Astrocyte (in vitro differentiated cells and primary cell): ENCODE data around the gene SHE. TPM values are rescaled to one million over a fixed set of nuclear protein-coding genes. Genes with fewer than 3 reads are reported as not detected.

Source experiments
- DNase-seq: peaks from one replicate; pipeline ENCODE4 v3.0.0-alpha.2; 2010; ENCODE audit warnings: low read depth
- FAIRE-seq: peaks from 2 replicates; lab custom pipeline; 2011; peaks lifted over from hg19 to GRCh38; lab: Jason Lieb, UNC
- H2AFZ ChIP-seq: 2 replicates; pipeline ENCODE4 v1.6.0; 2012; ENCODE audit warnings: low read depth, low read length, inconsistent platforms
- H3K27ac ChIP-seq: 2 replicates; pipeline ENCODE4 v1.5.1; 2011; ENCODE audit warnings: low read depth, low read length, inconsistent platforms
- H3K27me3 ChIP-seq: 2 replicates; pipeline ENCODE4 v1.6.0; 2011; ENCODE audit warnings: low read length, inconsistent platforms; ENCODE audit not compliant: insufficient read depth
- H3K36me3 ChIP-seq: 2 replicates; pipeline ENCODE4 v1.5.1; 2011; ENCODE audit warnings: low read length, inconsistent platforms; ENCODE audit not compliant: insufficient read depth
- H3K4me1 ChIP-seq: 2 replicates; pipeline ENCODE4 v1.5.1; 2011; ENCODE audit warnings: low read length, inconsistent platforms; ENCODE audit not compliant: insufficient read depth
- H3K4me2 ChIP-seq: 2 replicates; pipeline ENCODE4 v1.6.0; 2012; ENCODE audit warnings: low read length, inconsistent platforms
- H3K4me3 ChIP-seq: 2 replicates; pipeline ENCODE4 v1.5.1; 2011; ENCODE audit warnings: low read depth, mild to moderate bottlenecking, low read length, inconsistent platforms; ENCODE audit not compliant: insufficient read depth
- H3K79me2 ChIP-seq: 2 replicates; pipeline ENCODE4 v1.6.0; 2012; ENCODE audit warnings: mild to moderate bottlenecking, low read length, inconsistent platforms; ENCODE audit not compliant: insufficient read depth
- H3K9ac ChIP-seq: 2 replicates; pipeline ENCODE4 v1.6.0; 2012; ENCODE audit warnings: mild to moderate bottlenecking, low read length, inconsistent platforms
- H3K9me3 ChIP-seq: 2 replicates; pipeline ENCODE4 v1.5.1; 2012; ENCODE audit warnings: low read depth, mild to moderate bottlenecking, low read length, inconsistent platforms; ENCODE audit not compliant: insufficient read depth
- H4K20me1 ChIP-seq: 2 replicates; pipeline ENCODE4 v1.6.0; 2012; ENCODE audit warnings: low read length, inconsistent platforms; ENCODE audit not compliant: insufficient read depth
- H3K27ac Mint-ChIP-seq: one replicate; pipeline ENCODE4 v1.8.0; 2021; ENCODE audit warnings: mild to moderate bottlenecking, mixed read lengths; ENCODE audit not compliant: unreplicated experiment
- H3K27me3 Mint-ChIP-seq: one replicate; pipeline ENCODE4 v1.8.0; 2021; ENCODE audit warnings: low read depth, mixed read lengths; ENCODE audit not compliant: unreplicated experiment
- H3K36me3 Mint-ChIP-seq: one replicate; pipeline ENCODE4 v1.8.0; 2021; ENCODE audit warnings: low read depth, mixed read lengths; ENCODE audit not compliant: unreplicated experiment
- H3K4me1 Mint-ChIP-seq: one replicate; pipeline ENCODE4 v1.8.0; 2021; ENCODE audit warnings: low read depth, mixed read lengths; ENCODE audit not compliant: unreplicated experiment
- H3K4me3 Mint-ChIP-seq: one replicate; pipeline ENCODE4 v1.8.0; 2021; ENCODE audit warnings: mild to moderate bottlenecking, moderate library complexity, mixed read lengths; ENCODE audit not compliant: unreplicated experiment
- H3K9me3 Mint-ChIP-seq: one replicate; pipeline ENCODE4 v1.8.0; 2021; ENCODE audit warnings: mild to moderate bottlenecking, mixed read lengths; ENCODE audit not compliant: unreplicated experiment
- CTCF ChIP-seq: IDR thresholded peaks from 2 replicates; pipeline ENCODE4 v1.5.1; 2011; ENCODE audit warnings: low read depth, mild to moderate bottlenecking, inconsistent platforms, low read length, moderate library complexity; ENCODE audit not compliant: insufficient read depth
- EZH2 ChIP-seq: IDR thresholded peaks from 2 replicates; pipeline ENCODE4 v1.6.1; 2012; ENCODE audit warnings: mild to moderate bottlenecking, low read length, inconsistent platforms; ENCODE audit not compliant: insufficient read depth
- total RNA-seq: library from RNA; stranded (reverse); gene quantifications from 2 replicates; pipeline ENCODE4 v1.2.1, GENCODE V29; 2021

Gene SHE
- total RNA-seq, 1 donor from 2014 or later = not detected

DNA sequence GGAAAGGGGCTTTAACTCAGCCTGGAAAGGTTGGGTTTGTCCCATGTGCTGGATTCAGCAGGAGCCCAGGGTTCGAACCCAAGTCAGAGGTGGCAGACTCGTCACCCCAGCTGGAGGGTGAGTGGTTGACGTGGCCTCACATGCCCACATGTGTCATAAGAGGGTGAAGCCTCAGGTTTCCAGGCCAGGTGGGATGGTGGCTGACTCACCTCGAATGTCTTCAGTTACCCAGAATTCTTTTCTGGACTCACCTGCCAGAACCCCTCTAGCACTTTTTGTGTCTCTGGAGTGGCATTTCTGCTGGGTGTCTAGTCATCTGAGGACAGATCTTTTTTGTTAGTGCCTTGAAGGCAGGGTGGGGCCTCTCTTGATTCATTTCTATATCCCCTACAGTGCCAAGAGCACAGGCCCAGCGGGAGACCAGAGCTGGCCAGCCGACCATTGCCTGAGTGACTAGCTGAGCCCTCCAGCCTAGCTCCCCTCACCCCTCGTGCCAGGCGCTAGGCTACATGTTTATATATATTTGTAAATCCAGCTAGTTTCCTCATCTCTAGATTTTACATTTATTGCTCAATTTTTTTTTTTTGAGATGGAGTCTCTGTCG lies 68.9 kb downstream of the SHE start:
- Mint-ChIP-seq H3K27me3 (peaks cover 9% of the 10 kb centered on the region), H3K36me3 (peaks cover 3% of the 10 kb centered on the region), H3K27ac (no peak overlapping the region), H3K4me1 (peaks cover 11% of the 10 kb centered on the region), H3K9me3 (peaks cover 2% of the 10 kb centered on the region), H3K4me3 (no peak overlapping the region)
- H3K4me3 ChIP-seq = no peak overlapping the region
- no peak for FAIRE-seq
- H3K4me2 ChIP-seq = no peak overlapping the region
- H4K20me1 ChIP-seq = no peaks in the 10 kb centered on the region
- H3K79me2 ChIP-seq = no peaks in the 10 kb centered on the region
- no peak overlapping the region for H3K27ac ChIP-seq
- no peak for TF ChIP-seq EZH2
- TF ChIP-seq CTCF = no peak
- no peak overlapping the region for H3K9ac ChIP-seq
- no peaks in the 10 kb centered on the region for H3K36me3 ChIP-seq
- no peaks in the 10 kb centered on the region for H3K9me3 ChIP-seq
- DNase-seq = no peak
- peaks cover 13% of the 10 kb centered on the region for H3K27me3 ChIP-seq
- H3K4me1 ChIP-seq = peaks cover 26% of the 10 kb centered on the region
- H2AFZ ChIP-seq = no peak overlapping the region

DNA sequence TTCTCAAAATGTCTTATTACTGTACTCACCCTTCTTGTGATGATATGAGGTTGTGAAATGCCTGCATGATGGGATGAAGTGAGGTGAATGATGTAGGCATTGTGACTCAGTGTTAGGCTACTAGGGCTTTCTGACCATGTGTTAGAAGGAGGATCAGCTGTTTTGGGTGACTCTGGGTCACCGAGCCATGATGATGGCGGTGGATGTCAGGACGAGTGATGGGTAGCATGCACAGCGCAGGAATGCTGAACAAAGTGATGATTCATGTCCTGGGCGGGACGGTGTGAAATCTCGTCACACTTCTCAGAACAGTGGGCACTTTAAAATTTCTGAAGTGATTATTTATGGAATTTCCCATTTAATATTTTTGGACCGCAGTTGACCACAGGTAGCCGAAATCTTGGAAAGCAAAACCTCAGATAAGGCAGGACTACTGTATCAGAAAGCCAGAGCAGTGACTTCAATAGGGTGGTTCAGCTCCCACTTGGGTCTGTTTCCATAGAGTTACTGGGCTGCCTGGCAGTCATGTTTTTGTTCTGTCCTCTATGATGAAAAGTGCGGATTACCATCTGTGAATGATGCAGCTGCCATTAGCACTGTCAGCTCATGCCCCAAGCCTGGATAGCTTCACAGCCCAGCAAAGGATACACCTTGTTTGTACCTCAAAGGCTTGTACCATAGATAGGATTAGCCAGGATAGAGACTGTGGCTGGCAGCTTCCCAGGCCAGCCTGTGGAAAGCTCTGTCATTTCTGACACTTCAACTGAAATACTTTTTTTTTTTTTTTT lies 70.4 kb downstream of the SHE start:
- Histone ChIP-seq H3K27me3 (peaks cover 13% of the 10 kb centered on the region), H3K4me3 (no peak overlapping the region), H3K27ac (peak overlapping the region; percentile 63), H3K79me2 (no peaks in the 10 kb centered on the region), H2AFZ (no peak overlapping the region), H3K36me3 (no peaks in the 10 kb centered on the region), H4K20me1 (no peaks in the 10 kb centered on the region), H3K4me1 (peaks cover 26% of the 10 kb centered on the region), H3K9ac (no peak overlapping the region), H3K9me3 (no peaks in the 10 kb centered on the region), H3K4me2 (peak overlapping the region; percentile 46)
- Mint-ChIP-seq H3K36me3 (peaks cover 3% of the 10 kb centered on the region), H3K9me3 (peaks cover 2% of the 10 kb centered on the region), H3K27me3 (peaks cover 10% of the 10 kb centered on the region), H3K4me3 (no peak overlapping the region), H3K27ac (peak overlapping the region; percentile 49), H3K4me1 (peaks cover 11% of the 10 kb centered on the region)
- TF ChIP-seq CTCF (no peak), EZH2 (no peak)
- FAIRE-seq (peak; percentile 99), DNase-seq (peak; percentile 99)

DNA sequence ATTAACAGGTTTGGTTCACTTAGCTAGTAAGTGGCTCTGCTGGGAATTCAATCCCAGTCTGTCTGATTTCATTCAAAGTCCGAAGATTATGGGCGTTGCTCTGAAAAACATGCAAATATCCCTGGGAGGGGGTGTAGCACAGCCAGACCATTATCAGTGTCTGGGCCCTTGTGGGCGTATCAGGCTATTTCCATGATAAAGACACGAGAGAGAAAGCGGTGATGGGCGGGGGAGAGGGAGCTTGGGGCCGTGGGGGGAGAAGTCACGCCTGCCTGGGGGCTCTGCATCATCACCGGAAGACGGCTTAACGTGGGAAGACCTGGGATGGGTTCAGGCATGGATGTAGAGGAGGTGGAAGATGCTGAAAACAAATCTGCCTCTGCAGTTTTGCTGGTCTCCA lies 71.3 kb downstream of the SHE start:
- Mint-ChIP-seq H3K4me1 (peaks cover 11% of the 10 kb centered on the region), H3K36me3 (peaks cover 3% of the 10 kb centered on the region), H3K4me3 (no peak overlapping the region), H3K27me3 (peaks cover 10% of the 10 kb centered on the region), H3K27ac (no peak overlapping the region), H3K9me3 (peaks cover 2% of the 10 kb centered on the region)
- no peaks in the 10 kb centered on the region for H3K36me3 ChIP-seq
- peaks cover 26% of the 10 kb centered on the region for H3K4me1 ChIP-seq
- H3K27ac ChIP-seq = peak overlapping the region; percentile 63
- DNase-seq (peak; percentile 18), FAIRE-seq (no peak)
- H2AFZ ChIP-seq = no peak overlapping the region
- H4K20me1 ChIP-seq = no peaks in the 10 kb centered on the region
- H3K4me2 ChIP-seq = peak overlapping the region; percentile 46
- no peaks in the 10 kb centered on the region for H3K79me2 ChIP-seq
- no peaks in the 10 kb centered on the region for H3K9me3 ChIP-seq
- TF ChIP-seq EZH2 = no peak
- TF ChIP-seq CTCF = no peak
- no peak overlapping the region for H3K4me3 ChIP-seq
- peaks cover 13% of the 10 kb centered on the region for H3K27me3 ChIP-seq
- H3K9ac ChIP-seq = peak overlapping the region; percentile 25
